ENCODE measurements around the gene ACOXL. TPM values are rescaled to one million over a fixed set of nuclear protein-coding genes. Genes with fewer than 3 reads are reported as not detected.

The ACOXL gene
- total RNA-seq, 1 donor, result not detected

DNA sequence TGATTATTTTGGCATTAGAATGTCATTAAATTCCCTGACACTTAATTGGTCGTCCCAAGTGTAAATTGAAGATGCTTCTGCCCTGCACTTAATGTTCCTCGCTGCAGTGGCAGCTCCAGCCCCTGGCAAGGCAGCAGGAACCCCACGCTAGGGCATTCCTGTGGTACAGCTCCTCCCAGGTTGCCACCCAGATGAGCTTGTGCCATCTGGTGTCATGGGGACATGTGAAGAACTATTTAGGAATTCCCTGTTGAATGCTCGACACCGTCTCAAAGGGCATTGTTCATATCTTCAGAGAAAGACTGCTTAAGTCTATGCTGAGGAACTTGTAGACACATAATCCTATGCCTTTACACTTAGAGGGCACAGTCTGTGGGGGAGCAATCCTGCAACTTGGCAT is 427.3 kb downstream of the ACOXL start:
- no peak overlapping the region for H3K4me3 ChIP-seq (ENCODE audit: insufficient read depth, low read length)
- no peaks in the 10 kb centered on the region for H4K20me1 ChIP-seq (ENCODE audit: insufficient read depth, low read length)
- no peak overlapping the region for H2AFZ ChIP-seq (ENCODE audit: low read length)
- H3K79me2 ChIP-seq (ENCODE audit: insufficient read depth, low read length), result no peaks in the 10 kb centered on the region
- no peak overlapping the region for H3K27ac ChIP-seq (ENCODE audit: low read depth, low read length)
- TF ChIP-seq, protein P1, sequence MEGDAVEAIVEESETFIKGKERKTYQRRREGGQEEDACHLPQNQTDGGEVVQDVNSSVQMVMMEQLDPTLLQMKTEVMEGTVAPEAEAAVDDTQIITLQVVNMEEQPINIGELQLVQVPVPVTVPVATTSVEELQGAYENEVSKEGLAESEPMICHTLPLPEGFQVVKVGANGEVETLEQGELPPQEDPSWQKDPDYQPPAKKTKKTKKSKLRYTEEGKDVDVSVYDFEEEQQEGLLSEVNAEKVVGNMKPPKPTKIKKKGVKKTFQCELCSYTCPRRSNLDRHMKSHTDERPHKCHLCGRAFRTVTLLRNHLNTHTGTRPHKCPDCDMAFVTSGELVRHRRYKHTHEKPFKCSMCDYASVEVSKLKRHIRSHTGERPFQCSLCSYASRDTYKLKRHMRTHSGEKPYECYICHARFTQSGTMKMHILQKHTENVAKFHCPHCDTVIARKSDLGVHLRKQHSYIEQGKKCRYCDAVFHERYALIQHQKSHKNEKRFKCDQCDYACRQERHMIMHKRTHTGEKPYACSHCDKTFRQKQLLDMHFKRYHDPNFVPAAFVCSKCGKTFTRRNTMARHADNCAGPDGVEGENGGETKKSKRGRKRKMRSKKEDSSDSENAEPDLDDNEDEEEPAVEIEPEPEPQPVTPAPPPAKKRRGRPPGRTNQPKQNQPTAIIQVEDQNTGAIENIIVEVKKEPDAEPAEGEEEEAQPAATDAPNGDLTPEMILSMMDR (IDR thresholded peaks at IDR 0.05; ENCODE audit: extremely low read depth, low read depth, low read length), result no peak
- H3K4me2 ChIP-seq (ENCODE audit: insufficient read depth, low read length), result no peak overlapping the region
- peaks cover 21% of the 10 kb centered on the region for H3K4me1 ChIP-seq (ENCODE audit: insufficient read depth, low read length)
- DNase-seq (ENCODE audit: insufficient read length, low spot score, missing footprints), result no peak
- H3K36me3 ChIP-seq (ENCODE audit: insufficient read depth, low read length), result no peaks in the 10 kb centered on the region
- H3K9me3 ChIP-seq (ENCODE audit: low read depth, low read length), result no peaks in the 10 kb centered on the region
- no peaks in the 10 kb centered on the region for H3K27me3 ChIP-seq (ENCODE audit: insufficient read depth, low read length)

DNA sequence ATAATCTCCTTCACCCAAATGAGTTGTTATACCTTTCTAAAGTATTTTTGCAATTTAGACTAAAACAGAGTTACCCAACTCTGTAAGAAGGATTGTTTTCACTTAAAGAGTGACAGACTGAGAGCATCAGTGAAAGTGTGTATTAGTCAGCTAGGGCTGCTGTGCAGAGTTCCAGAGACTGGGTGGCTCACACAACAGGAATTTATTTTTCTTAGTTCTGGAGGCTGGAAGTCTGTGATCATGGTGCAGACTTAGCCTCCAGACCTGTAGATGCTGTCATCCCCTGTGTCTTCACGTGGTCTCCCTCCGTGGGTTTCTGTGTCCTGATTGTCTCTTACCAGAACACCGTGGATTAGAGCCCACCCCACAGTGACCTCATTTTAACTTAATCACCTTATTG is 428.4 kb downstream of the ACOXL start:
- Histone ChIP-seq H3K4me1 (ENCODE audit: insufficient read depth, low read length) (peaks cover 21% of the 10 kb centered on the region), H2AFZ (ENCODE audit: low read length) (peak overlapping the region; percentile 56), H3K79me2 (ENCODE audit: insufficient read depth, low read length) (no peaks in the 10 kb centered on the region), H3K27ac (ENCODE audit: low read depth, low read length) (peak overlapping the region; percentile 61), H3K36me3 (ENCODE audit: insufficient read depth, low read length) (no peaks in the 10 kb centered on the region), H3K9me3 (ENCODE audit: low read depth, low read length) (no peaks in the 10 kb centered on the region), H3K4me3 (ENCODE audit: insufficient read depth, low read length) (no peak overlapping the region), H3K27me3 (ENCODE audit: insufficient read depth, low read length) (no peaks in the 10 kb centered on the region), H3K4me2 (ENCODE audit: insufficient read depth, low read length) (peak overlapping the region; percentile 73), H4K20me1 (ENCODE audit: insufficient read depth, low read length) (no peaks in the 10 kb centered on the region)
- TF ChIP-seq, protein P1 (IDR thresholded peaks at IDR 0.05; ENCODE audit: extremely low read depth, low read depth, low read length), result no peak
- peak; percentile 93 for DNase-seq (ENCODE audit: insufficient read length, low spot score, missing footprints)

DNA sequence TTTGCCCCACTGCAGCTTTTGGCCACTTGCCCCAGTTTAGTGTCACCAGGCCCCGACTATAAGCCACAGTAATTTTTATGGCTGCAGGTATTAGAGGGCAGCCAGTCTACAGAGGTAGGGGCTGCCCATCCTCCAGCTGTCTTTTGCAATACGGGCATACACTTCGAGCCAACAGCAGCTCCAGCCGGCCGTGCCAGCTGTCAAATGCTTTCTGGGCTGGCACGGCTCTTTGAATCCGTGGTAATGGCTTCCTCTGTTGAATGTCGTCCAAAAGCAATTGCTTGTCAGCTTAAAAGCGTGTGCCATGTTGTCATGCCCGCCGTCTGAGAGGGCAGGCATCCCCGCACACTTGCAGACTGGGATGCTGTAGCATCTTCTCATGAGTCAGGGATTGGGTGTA is 429.6 kb downstream of the ACOXL start:
- no peak for DNase-seq (ENCODE audit: insufficient read length, low spot score, missing footprints)
- Histone ChIP-seq H2AFZ (ENCODE audit: low read length) (no peak overlapping the region), H3K27me3 (ENCODE audit: insufficient read depth, low read length) (no peaks in the 10 kb centered on the region), H3K27ac (ENCODE audit: low read depth, low read length) (no peak overlapping the region), H3K4me1 (ENCODE audit: insufficient read depth, low read length) (peaks cover 21% of the 10 kb centered on the region), H3K4me3 (ENCODE audit: insufficient read depth, low read length) (no peak overlapping the region), H3K79me2 (ENCODE audit: insufficient read depth, low read length) (no peaks in the 10 kb centered on the region), H3K9me3 (ENCODE audit: low read depth, low read length) (no peaks in the 10 kb centered on the region), H3K4me2 (ENCODE audit: insufficient read depth, low read length) (no peak overlapping the region), H4K20me1 (ENCODE audit: insufficient read depth, low read length) (no peaks in the 10 kb centered on the region), H3K36me3 (ENCODE audit: insufficient read depth, low read length) (no peaks in the 10 kb centered on the region)
- TF ChIP-seq, protein P1 (IDR thresholded peaks at IDR 0.05; ENCODE audit: extremely low read depth, low read depth, low read length), result no peak

GRCh38 chr2:111162718-111163331 is 430.5 kb downstream of the ACOXL start:
- H3K27ac ChIP-seq (ENCODE audit: low read depth, low read length), result no peak overlapping the region
- no peaks in the 10 kb centered on the region for H3K9me3 ChIP-seq (ENCODE audit: low read depth, low read length)
- TF ChIP-seq, protein P1 (IDR thresholded peaks at IDR 0.05; ENCODE audit: extremely low read depth, low read depth, low read length), result no peak
- H3K4me1 ChIP-seq (ENCODE audit: insufficient read depth, low read length), result peaks cover 22% of the 10 kb centered on the region
- DNase-seq (ENCODE audit: insufficient read length, low spot score, missing footprints), result no peak
- H3K79me2 ChIP-seq (ENCODE audit: insufficient read depth, low read length), result no peaks in the 10 kb centered on the region
- H3K4me2 ChIP-seq (ENCODE audit: insufficient read depth, low read length), result no peak overlapping the region
- H2AFZ ChIP-seq (ENCODE audit: low read length), result no peak overlapping the region
- H3K27me3 ChIP-seq (ENCODE audit: insufficient read depth, low read length), result no peaks in the 10 kb centered on the region
- no peaks in the 10 kb centered on the region for H4K20me1 ChIP-seq (ENCODE audit: insufficient read depth, low read length)
- no peak overlapping the region for H3K4me3 ChIP-seq (ENCODE audit: insufficient read depth, low read length)
- H3K36me3 ChIP-seq (ENCODE audit: insufficient read depth, low read length), result no peaks in the 10 kb centered on the region
